Measurements from ENCODE around the gene TENM3.
"Not testable (repeated sequence)": the region's sequence is repeated elsewhere in the genome, so short reads cannot be mapped to it uniquely, and the experiment has no call there.

Gene TENM3

DNA sequence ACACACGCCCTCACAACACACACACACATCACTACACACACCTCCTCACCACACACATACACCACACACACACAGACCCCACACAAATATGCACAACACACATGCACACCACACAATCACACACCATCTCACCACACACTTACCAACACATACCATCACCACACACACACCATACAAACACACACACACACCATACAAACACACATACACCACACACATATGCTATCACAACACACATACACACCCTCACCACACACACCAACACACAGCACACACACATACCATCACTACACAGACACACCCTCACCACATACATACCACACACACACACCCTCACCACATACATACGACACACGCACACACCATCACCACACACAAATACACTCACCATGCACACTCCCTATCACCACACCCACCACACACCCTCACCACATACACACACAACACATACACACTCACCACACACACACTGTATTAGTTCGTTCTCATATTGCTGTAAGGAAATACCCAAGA lies 567.0 kb downstream of the TENM3 start:
- Mint-ChIP-seq H3K9me3 (peaks cover 7% of the 10 kb centered on the region), H3K36me3 (ENCODE audit: low read depth) (peaks cover 15% of the 10 kb centered on the region), H3K4me3 (no peak overlapping the region), H3K27ac (no peak overlapping the region), H3K27me3 (ENCODE audit: low read depth, poor library complexity) (peaks cover 6% of the 10 kb centered on the region), H3K4me1 (peaks cover 28% of the 10 kb centered on the region)
- DNase-seq = no peak
- no peak for TF ChIP-seq CTCF (IDR thresholded peaks at IDR 0.05)

GRCh38 chr4:182812916-182813315 lies 569.7 kb downstream of the TENM3 start:
- H3K27ac Mint-ChIP-seq = peak overlapping the region; percentile 5
- H3K4me3 Mint-ChIP-seq = no peak overlapping the region

DNA sequence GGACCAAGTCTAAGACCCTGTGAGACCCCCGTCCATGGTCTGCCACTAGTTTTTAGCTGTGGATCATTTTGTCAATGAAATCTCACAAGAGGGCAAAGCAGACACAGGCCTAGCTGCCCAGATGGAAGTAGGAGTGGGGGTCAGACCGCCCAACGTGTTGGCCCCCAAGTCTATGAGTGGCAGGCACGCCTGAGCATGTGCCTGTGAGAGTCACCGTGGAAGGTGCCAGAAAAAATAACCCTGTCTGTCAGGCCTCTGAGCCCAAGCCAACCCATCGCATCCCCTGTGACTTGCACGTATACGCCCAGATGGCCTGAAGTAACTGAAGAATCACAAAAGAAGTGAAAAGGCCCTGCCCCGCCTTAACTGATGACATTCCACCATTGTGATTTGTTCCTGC lies 570.9 kb downstream of the TENM3 start:
- DNase-seq; H3K27ac Mint-ChIP-seq; H3K4me1 Mint-ChIP-seq; H3K4me3 Mint-ChIP-seq; H3K27me3 Mint-ChIP-seq (ENCODE audit: low read depth, poor library complexity): not testable (repeated sequence)
- peaks cover 15% of the 10 kb centered on the region for H3K36me3 Mint-ChIP-seq (ENCODE audit: low read depth)
- peaks cover 17% of the 10 kb centered on the region for H3K9me3 Mint-ChIP-seq

More at GRCh38 chr4:182812916-182813315, 569.7 kb downstream of the TENM3 start:
- Mint-ChIP-seq H3K4me1 (peaks cover 15% of the 10 kb centered on the region), H3K27me3 (ENCODE audit: low read depth, poor library complexity) (peaks cover 6% of the 10 kb centered on the region), H3K36me3 (ENCODE audit: low read depth) (peaks cover 15% of the 10 kb centered on the region), H3K9me3 (peaks cover 17% of the 10 kb centered on the region)
- DNase-seq = no peak
- no peak for TF ChIP-seq CTCF (IDR thresholded peaks at IDR 0.05)

DNA sequence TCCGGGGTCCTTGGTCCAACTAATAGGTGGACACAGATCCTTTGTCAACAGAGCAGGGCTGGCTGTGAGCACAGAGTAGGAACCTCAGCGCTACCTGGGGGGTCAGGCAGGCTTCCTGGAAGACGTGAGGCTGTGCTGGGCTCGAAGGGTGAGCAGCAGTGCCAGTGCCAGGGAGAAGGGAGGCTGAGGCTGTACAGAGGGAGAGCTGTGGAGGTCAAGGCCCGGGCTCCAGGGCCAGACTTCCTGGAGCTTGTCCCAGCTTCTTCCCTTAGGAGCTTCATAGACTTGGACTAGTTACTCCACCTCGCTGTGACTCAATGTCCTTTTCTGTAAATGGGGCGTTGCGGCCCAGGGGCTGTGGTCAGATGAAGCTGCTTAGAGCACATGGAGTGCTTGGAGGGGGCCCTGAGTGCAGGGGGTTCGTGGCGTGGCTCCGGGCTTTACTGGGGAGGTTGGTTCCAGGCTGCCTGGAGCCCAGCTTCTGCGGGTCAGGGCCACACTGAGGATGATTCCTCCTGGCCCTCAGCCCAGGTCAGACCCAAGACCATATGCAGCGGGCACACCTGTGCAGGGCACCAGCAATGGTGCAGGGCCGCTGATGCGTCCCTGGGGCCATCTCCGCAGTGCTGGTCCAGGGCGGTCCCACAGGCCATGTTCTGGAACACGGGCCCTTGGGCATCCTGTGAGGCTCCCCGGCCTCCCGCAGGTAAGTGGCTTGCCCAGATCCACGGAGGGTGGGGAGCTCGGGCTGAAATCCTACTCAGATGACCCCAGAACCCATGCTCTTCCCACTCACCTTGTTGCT lies 575.9 kb downstream of the TENM3 start:
- Mint-ChIP-seq H3K9me3 (peaks cover 17% of the 10 kb centered on the region), H3K4me1 (peaks cover 8% of the 10 kb centered on the region)
- no peak for DNase-seq

DNA sequence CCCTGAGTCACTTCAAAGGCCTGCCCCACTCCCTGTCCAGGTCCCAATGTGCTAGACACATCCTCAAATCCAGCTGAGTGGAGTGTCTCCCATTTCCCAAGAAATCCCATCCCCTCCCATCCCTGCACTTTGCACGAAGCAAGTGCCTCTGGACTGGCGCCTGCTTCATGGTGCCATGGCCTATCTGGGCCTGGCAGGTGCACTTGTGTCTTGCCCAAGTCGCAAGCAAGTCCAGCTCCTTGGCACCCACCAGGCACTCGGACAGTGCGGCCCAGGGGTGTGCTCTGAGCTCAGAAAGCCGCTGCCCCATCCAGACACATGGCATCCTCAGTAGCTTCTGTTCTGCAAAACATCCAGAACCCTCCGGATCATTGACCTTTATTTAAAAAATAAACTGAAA lies 576.5 kb downstream of the TENM3 start:
- H3K9me3 Mint-ChIP-seq = peaks cover 11% of the 10 kb centered on the region
- no peak for DNase-seq
- H3K4me3 Mint-ChIP-seq = no peak overlapping the region
- H3K27me3 Mint-ChIP-seq (ENCODE audit: low read depth, poor library complexity) = no peaks in the 10 kb centered on the region
- H3K4me1 Mint-ChIP-seq = peaks cover 8% of the 10 kb centered on the region
- no peaks in the 10 kb centered on the region for H3K36me3 Mint-ChIP-seq (ENCODE audit: low read depth)
- no peak overlapping the region for H3K27ac Mint-ChIP-seq
- TF ChIP-seq CTCF (IDR thresholded peaks at IDR 0.05) = no peak

More for the DNA sequence above, 575.9 kb downstream of the TENM3 start:
- Mint-ChIP-seq H3K4me3 (no peak overlapping the region), H3K36me3 (ENCODE audit: low read depth) (no peaks in the 10 kb centered on the region), H3K27ac (no peak overlapping the region), H3K27me3 (ENCODE audit: low read depth, poor library complexity) (peaks cover 3% of the 10 kb centered on the region)
- no peak for TF ChIP-seq CTCF (IDR thresholded peaks at IDR 0.05)

DNA sequence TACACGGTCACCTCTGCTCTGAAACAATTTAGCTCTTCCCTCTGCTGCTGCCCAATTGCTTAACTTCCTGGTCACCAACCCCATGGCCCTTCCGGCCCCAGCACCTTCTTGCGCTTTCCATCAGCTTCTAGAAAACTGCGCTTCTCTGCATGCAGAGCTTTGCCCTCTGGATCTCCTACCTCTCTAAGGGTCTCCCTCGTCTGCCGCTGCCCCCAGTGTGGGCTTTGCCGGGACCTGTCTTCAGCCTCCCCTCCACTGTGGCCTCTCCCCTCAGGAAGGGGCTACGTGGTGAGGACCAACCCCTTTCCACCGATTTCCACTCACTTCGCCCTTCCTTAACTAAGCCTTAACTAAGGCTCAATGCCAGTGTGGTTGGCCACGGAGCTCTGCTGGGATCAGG lies 579.4 kb downstream of the TENM3 start:
- Mint-ChIP-seq H3K27me3 (ENCODE audit: low read depth, poor library complexity) (no peaks in the 10 kb centered on the region), H3K27ac (no peak overlapping the region), H3K4me1 (peaks cover 23% of the 10 kb centered on the region), H3K36me3 (ENCODE audit: low read depth) (no peaks in the 10 kb centered on the region), H3K9me3 (no peaks in the 10 kb centered on the region), H3K4me3 (no peak overlapping the region)
- no peak for TF ChIP-seq CTCF (IDR thresholded peaks at IDR 0.05)
- no peak for DNase-seq
